Dermis microvascular lymphatic vessel endothelial cell (primary cell): ENCODE data around the gene SLC44A3. TPM values are rescaled to one million over a fixed set of nuclear protein-coding genes. Genes with fewer than 3 reads are reported as not detected.
A peak's percentile ranks its signal among the peaks of the same experiment; 100 is the strongest.
"Not testable (repeated sequence)": the region's sequence is repeated elsewhere in the genome, so short reads cannot be mapped to it uniquely, and the experiment has no call there.

Source experiments
- DNase-seq, 2 donors: peaks; one replicate each; pipeline versions ENCODE4 v3.0.0 to v3.0.0-alpha.2; 2010; ENCODE audit warnings: low read depth in 2 of 2
- total RNA-seq: library from RNA; depleted of rRNA; stranded (reverse); fragments of >200 nt; gene quantifications from 2 replicates; pipeline ENCODE4 v1.2.1, GENCODE V29; 2014

Gene SLC44A3
- total RNA-seq, 1 donor from 2014 or later: 1.3 TPM

DNA sequence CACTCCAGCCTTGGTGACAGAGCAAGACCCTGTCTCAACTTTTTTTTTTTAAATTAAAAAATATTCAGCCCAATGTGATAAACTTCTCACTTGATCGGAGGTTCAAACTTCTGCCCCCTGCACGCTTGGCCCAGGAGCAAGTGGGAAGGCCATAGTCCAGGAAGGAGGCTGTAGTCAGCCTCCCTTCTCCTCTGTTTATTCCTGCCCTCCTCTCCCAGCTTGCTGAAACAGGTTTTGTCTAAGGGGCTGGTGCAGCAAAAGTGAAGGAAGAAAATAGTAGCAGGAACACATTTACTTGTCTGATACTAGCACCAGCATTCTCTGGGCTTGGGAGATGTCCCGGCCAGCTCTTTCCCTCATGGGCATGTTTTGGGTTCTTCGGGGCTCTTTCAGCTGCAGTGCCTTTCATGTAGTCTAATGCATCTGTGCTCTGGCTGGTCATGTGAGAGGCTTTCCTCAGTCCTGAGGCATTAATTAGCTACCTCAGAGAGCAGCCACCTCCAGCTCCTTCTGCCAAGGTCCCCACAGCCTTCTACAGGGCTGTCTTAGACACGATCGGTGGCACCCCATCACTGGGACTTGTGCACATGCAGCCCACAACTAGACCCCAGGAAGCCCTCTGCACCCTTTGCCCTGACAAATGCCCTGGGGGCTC is 12.9 kb downstream of the SLC44A3 start:
- no peak for DNase-seq

GRCh38 chr1:94836891-94837290 is 16.7 kb downstream of the SLC44A3 start:
- no peak for DNase-seq

DNA sequence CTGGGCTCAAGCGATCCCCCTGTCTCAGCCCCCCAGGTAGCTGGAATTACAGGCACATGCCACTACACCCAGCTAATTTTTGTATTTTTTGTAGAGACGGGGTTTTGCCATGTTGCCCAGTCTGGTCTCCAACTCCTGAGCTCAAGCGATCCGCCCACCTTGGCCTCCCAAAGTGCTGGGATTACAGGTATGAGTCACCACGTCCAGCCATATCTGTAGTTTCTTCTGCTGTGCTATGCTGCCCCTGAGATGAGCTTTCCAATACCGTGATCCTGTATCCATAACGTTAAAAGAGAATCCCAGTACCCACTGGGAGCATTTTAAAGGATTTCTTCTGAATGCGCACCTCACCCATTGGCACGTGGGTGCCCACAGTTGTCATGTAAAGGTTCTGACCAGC is 20.2 kb downstream of the SLC44A3 start:
- DNase-seq: not testable (repeated sequence)

DNA sequence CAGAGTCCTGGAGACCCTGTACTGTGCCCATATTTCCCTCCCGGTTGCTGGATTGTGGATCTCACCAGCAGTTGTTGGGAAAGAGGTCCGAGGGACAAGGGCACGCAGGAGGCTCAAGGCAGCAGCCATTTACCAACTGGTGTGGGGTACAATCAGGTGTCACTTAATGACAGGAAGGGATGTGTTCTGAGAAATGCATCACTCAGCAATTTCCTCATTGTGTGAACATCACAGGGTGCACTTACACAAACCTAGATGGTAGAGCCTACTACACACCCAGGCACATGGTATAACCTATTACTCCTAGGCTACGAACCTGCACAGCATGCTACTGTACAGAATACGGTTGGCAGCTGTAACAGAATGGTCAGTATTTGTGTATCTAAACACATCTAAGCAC is 20.7 kb downstream of the SLC44A3 start:
- no peak for DNase-seq

- no peak for DNase-seq
These were observed 23.3 kb downstream of the SLC44A3 start for GRCh38 chr1:94843430-94843829.

DNA sequence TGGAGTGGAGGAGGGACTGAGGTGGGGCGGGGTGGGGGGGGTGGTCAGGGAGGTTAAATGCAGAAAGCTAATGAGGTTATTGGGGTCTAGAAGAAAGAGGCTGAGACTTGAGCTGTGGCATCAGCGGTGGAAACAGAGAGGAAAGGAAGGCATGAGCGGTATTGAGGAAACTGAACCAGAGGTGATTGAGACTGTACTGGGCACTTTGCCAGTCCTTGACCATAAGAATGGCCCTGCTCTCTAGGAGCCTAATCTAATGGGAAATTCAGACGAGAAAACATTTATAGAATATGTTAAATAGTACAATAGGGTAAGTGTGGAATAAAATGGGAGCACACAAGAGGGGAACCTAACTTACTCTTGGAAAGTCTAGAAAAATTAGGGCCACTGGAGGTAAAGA is 23.7 kb downstream of the SLC44A3 start:
- DNase-seq: peak in 1 of 2 donors; percentile 57

DNA sequence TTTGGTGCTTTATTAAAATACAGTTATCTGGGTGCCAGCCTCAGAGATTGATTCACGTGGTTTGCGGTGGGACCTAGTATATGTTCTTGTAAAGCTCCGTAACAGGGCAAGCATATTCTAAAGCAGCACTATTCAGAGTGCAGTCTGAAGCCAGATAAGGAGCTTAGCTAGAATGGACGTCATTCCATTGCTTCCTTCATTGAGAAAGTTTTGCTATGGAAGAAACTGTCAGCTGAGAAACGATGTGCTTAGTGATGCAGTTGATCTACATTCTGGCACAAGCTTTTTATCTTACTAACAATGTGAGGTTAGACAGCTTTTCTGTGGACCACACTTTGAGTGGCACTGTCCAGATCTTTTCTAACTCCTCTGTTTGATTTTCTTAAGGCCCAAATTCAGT is 26.2 kb downstream of the SLC44A3 start:
- no peak for DNase-seq

DNA sequence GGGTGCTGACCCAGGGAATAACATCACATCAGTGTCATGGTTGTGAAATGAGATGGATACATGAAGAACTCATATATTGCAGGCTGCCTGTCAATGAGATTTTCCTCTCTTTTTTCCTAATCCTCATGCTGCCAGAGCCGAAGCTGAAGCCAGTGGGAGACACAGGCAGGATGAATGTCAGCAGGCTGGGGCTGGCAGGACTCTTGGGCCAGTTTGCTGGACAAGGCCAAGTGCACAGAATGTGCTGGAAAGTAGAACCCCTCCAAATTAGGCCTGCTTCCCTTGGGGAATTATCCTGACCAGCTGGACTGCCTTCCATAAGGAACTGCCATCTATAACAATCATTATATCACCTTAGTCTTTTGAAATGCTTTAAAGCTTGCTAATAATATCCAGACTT is 31.4 kb downstream of the SLC44A3 start:
- no peak for DNase-seq

DNA sequence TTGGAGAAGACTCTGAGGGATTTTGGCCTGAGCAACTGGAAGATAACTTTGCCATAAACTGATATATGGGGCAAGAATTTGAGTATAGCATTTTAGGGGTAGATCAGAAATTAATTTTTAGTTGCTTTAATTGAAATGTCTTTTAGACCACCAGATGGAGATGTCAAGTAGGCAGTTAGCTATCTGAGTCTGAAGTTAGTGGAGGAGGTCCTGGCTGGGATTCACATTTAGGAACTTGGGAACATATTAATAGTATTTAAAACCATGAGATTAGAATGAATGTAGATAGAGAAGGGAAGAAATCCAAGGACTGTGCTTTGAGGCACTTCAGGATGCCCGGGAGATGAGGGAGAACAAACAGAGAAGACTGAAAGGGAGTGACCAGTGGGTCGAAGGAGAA is 32.6 kb downstream of the SLC44A3 start:
- DNase-seq: no peak

- peak; percentile 91 to 97 for DNase-seq
These were observed 34.5 kb downstream of the SLC44A3 start for GRCh38 chr1:94854458-94855306.

- DNase-seq: no peak
These were observed 35.1 kb downstream of the SLC44A3 start for GRCh38 chr1:94855307-94855700.

GRCh38 chr1:94856004-94856403 is 35.8 kb downstream of the SLC44A3 start:
- no peak for DNase-seq

GRCh38 chr1:94856868-94857267 is 36.7 kb downstream of the SLC44A3 start:
- no peak for DNase-seq

DNA sequence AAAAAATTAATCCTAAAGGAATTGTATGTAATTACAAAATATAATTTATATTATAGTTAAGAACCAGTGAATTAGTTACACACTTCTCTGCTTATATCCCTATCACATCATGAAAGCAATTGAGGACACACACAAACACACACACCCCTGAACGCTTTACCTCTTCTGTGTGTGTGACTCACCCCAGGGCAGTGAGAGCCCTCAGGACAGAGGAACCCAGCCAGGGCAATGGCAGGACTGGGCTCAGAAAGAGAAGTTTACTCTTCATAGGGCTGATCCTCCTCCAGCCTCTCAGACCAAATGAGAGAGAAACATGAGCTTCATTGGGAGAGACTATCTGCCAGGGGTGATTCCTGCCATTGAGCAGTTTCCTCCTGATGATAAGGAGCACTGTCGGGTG is 38.1 kb downstream of the SLC44A3 start:
- DNase-seq: no peak

DNA sequence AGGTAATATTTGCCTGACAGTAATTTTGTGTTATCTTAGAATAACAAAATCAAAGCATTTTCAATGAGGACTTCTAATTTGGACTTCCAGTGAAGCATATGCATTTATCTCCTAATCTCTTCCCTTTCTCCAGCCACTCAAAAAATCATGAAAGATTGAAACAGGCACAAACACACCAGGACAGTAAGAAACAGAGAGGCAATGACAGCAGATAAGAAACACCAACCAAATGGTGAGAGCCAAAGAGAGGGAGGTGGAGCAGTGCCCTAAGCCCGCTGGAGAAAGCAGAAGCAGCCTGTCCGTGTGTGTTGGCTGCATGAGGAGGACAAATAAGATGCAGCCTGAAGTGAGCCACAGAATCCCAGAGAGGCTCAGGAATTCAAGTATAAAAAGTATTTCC is 39.0 kb downstream of the SLC44A3 start:
- DNase-seq: no peak

- no peak for DNase-seq
These were observed 42.6 kb downstream of the SLC44A3 start for GRCh38 chr1:94862718-94863117.

DNA sequence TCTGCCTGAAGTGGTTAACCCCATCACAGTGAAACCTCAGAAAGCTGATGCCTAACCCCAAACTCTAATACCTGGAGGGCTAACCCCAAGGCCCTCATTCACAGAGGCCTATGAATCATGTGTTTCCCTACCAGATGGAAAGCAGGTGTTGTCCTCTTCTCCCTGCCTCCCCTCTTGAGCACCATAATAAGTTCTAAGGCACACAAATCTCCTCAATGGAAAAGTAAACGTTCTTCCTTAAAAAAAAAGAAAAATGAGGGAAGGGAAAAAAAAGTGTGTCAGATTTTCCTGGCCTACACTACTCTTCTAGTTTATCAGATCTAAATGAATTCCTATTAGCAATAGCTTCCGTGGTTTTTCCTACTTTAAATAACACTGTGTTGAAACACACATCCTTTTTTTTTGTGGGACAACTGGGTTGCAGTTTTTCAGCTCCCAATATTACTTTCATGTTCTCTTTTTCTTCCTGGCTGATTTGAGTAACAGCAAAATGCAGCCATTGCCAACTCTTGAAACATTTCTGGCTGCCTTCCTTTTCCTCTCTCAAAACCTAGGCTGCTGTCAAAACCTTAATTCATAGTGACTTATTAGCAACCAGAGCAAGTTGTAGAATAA is 43.2 kb downstream of the SLC44A3 start:
- DNase-seq: peak; percentile 81 to 86

DNA sequence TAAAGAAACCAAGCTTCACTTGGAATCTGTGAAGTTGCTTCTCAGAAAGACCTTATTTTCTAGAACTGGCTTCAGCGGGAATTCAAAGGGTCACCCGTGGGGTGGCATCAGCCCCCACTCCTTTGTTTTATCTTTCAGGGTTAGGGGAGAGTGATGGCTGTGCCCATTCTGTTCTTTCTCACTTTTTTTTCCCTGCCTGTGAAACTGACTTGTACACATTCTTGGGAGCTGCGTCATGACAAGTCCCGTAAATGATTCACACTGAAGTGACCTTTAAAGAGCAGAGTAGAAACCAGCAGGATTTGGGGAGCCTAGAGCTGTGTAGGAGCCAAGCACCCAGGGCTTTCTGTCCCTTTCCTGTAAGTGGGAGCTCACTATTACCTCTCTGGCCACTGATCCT is 43.8 kb downstream of the SLC44A3 start:
- peak; percentile 24 to 79 for DNase-seq

- DNase-seq: no peak
These were observed 44.7 kb downstream of the SLC44A3 start for GRCh38 chr1:94864821-94865220.

DNA sequence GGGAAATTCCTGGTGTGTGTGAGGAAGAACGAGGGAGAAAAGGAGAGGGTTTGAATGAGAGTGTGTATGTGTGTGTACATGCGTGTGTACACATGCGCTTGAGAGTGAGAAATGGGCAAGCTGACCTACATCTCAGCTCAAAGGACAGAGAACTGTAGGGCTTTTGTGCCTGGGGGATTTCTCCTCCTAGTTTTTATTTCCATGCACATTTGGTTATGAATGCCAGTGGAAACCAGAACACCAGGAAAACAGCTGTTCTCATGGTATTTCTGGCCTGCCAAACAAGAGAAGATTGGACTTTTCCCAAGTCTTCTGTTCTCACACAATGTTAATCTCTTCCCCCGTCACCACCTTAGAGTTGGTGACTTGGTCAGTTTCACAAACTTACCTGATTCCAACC is 45.2 kb downstream of the SLC44A3 start:
- peak; percentile 68 to 77 for DNase-seq

GRCh38 chr1:94866164-94866807 is 46.1 kb downstream of the SLC44A3 start:
- no peak for DNase-seq

DNA sequence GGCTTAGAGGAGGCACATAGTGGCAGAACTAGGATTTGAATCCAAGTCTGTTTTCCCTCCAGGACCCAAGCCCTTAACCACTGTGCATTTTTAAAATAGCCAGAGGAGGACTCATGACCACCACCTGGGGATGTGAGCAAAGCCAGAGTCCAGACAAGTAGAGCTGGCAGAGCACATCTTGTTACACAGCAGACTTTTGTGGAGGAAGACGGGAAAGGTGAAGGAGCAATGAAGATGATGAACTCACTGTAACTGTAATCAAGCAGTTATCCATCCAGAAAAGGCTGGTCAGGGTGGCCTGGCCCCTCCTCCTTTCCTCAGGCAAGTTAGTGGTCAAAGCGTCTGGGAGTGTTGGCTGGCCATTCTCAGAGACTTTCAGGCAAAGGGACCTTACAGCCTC is 50.9 kb downstream of the SLC44A3 start:
- DNase-seq: no peak
